Measurements from ENCODE around the gene UFM1. TPM values are rescaled to one million over a fixed set of nuclear protein-coding genes. Genes with fewer than 3 reads are reported as not detected.

Gene UFM1
- total RNA-seq, 4 donors from 2014 or later = 38.2 to 74.0 (median 56.1) TPM

DNA sequence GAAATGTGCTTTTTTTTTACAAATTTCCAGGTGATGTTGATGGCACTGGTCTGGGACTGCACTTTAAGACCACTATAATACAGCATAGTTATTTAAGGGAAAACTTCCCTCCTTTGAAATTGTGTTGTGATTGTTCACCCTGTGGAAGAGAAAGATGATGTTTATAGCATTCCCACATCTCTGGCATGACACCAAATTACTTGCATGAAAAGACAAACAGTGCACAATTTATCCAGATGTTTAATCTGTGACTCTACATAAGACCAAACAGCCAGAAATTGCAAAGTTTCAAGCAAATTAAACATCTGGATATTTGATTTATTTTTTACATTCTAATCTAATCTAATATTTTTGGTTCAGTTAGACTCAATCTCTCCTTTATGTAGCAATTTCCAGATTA, 51.6 kb downstream of the UFM1 start:
- TF ChIP-seq, protein P1, sequence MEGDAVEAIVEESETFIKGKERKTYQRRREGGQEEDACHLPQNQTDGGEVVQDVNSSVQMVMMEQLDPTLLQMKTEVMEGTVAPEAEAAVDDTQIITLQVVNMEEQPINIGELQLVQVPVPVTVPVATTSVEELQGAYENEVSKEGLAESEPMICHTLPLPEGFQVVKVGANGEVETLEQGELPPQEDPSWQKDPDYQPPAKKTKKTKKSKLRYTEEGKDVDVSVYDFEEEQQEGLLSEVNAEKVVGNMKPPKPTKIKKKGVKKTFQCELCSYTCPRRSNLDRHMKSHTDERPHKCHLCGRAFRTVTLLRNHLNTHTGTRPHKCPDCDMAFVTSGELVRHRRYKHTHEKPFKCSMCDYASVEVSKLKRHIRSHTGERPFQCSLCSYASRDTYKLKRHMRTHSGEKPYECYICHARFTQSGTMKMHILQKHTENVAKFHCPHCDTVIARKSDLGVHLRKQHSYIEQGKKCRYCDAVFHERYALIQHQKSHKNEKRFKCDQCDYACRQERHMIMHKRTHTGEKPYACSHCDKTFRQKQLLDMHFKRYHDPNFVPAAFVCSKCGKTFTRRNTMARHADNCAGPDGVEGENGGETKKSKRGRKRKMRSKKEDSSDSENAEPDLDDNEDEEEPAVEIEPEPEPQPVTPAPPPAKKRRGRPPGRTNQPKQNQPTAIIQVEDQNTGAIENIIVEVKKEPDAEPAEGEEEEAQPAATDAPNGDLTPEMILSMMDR (IDR thresholded peaks at IDR 0.05; ENCODE audit: low read depth) = no peak

DNA sequence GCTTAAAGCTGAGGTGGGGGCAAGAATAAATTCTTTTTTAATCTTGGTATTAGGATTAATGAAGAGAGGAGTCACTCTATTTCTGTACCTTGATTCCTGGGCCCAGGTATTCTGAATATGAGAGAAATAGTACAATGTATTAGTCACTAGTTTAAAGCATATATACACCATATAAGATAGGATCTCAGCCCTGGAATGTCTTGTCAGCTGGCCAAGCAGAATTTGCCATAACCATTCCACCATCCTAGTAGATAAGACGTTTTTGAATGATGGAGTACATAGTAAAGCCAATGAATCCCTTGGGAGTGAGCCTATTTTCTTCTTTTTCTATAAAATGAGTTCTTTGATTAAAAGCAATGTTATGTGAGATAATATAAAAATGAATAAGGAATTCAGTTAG, 55.6 kb downstream of the UFM1 start:
- TF ChIP-seq, protein P1 (IDR thresholded peaks at IDR 0.05; ENCODE audit: low read depth) = no peak

DNA sequence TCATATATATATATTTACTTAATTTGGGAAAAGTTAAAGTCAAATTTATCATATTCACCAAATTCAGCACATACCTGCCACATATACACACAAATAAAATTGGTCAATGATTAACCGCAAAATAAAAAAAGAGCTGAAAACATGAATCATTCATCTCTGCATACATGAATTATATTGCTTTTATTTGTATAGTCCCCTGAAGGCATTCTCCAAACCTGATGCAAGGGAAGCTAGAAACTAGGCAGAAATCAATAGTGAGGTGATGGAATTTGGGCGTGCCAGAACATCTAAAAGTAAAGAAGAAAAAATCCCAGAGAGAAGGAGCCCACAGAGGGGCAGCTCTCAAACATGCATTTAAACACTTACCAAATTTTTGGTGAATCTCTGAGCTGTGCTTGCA, 60.1 kb downstream of the UFM1 start:
- TF ChIP-seq, protein P1 (IDR thresholded peaks at IDR 0.05; ENCODE audit: low read depth) = no peak

GRCh38 chr13:38412266-38412665, 62.6 kb downstream of the UFM1 start:
- TF ChIP-seq, protein P1 (IDR thresholded peaks at IDR 0.05; ENCODE audit: low read depth) = no peak
